H1 (cell line): ENCODE results near the gene MCM3AP. TPM values are rescaled to one million over a fixed set of nuclear protein-coding genes. Genes with fewer than 3 reads are reported as not detected.

Source experiments
- CTCF ChIA-PET: fragments of 300-600 bp; sonication (Branson Sonifier 250); formaldehyde crosslinking; loops from one replicate; lab custom pipeline; 2021; ENCODE audit not compliant: partially characterized antibody; lab: Charles Lee
- POLR2A ChIA-PET: fragments of 300-600 bp; sonication (Branson Sonifier 250); formaldehyde crosslinking; loops from one replicate; lab custom pipeline; 2021; ENCODE audit warnings: inconsistent platforms; ENCODE audit not compliant: partially characterized antibody; lab: Charles Lee
- DNase-seq, 2 experiments: peaks; one replicate each; pipeline versions ENCODE4 v3.0.0 to v3.0.0-alpha.2; 2010 to 2022; ENCODE audit warnings: low spot score in 2 of 2, low read depth in 1 of 2, mixed read lengths in 1 of 2
- FAIRE-seq: peaks from 2 replicates; lab custom pipeline; 2011; peaks lifted over from hg19 to GRCh38; lab: Jason Lieb, UNC
- H2AFZ ChIP-seq: 2 replicates; pipeline ENCODE4 v1.8.1; 2012; ENCODE audit warnings: low read length, inconsistent platforms
- H2AK5ac ChIP-seq: 2 replicates; pipeline ENCODE4 v1.6.1; 2013; ENCODE audit warnings: low read depth, low read length
- H2BK120ac ChIP-seq: replicated peaks from 2 replicates; pipeline ENCODE3; 2013; ENCODE audit warnings: low read depth, low read length, inconsistent platforms
- H2BK12ac ChIP-seq: 2 replicates; pipeline ENCODE4 v1.6.1; 2013; ENCODE audit warnings: low read depth, low read length
- H2BK15ac ChIP-seq: 2 replicates; pipeline ENCODE4 v1.6.1; 2013; ENCODE audit warnings: low read length
- H2BK20ac ChIP-seq: 2 replicates; pipeline ENCODE4 v1.6.1; 2013; ENCODE audit warnings: low read length
- H2BK5ac ChIP-seq: 2 replicates; pipeline ENCODE4 v1.6.1; 2013; ENCODE audit warnings: low read depth, low read length
- H3K14ac ChIP-seq: 2 replicates; pipeline ENCODE4 v1.6.1; 2013; ENCODE audit warnings: inconsistent platforms; ENCODE audit not compliant: insufficient read length
- H3K18ac ChIP-seq: 2 replicates; pipeline ENCODE4 v1.6.1; 2013; ENCODE audit warnings: low read length; ENCODE audit errors: extremely low read depth
- H3K23ac ChIP-seq: 2 replicates; pipeline ENCODE4 v1.6.1; 2013; ENCODE audit warnings: inconsistent platforms; ENCODE audit not compliant: insufficient read length
- H3K23me2 ChIP-seq: 2 replicates; pipeline ENCODE4 v1.6.1; 2013; ENCODE audit warnings: low read depth, low read length
- H3K27ac ChIP-seq: 2 replicates; pipeline ENCODE4 v1.6.1; 2011; ENCODE audit warnings: low read depth, low read length, inconsistent platforms
- H3K27me3 ChIP-seq, 4 experiments: replicated peaks in 1 of 4; 1 replicate in 1 of 4; 2 replicates in 3 of 4; pipeline versions ENCODE4 v1.6.1 to v1.8.1; 2011 to 2013; ENCODE audit warnings: low read length in 3 of 4, mild to moderate bottlenecking in 3 of 4, inconsistent platforms in 2 of 4, mixed read lengths in 2 of 4, moderate library complexity in 1 of 4; ENCODE audit not compliant: control insufficient read depth in 3 of 4, insufficient read depth in 3 of 4; ENCODE audit errors: extremely low read depth in 1 of 4
- H3K36me3 ChIP-seq, 4 experiments: 2 replicates each; pipeline versions ENCODE4 v1.6.1 to v1.8.1; 2011 to 2013; ENCODE audit warnings: mild to moderate bottlenecking in 4 of 4, low read length in 3 of 4, moderate library complexity in 2 of 4, control low read depth in 1 of 4, inconsistent platforms in 1 of 4; ENCODE audit not compliant: insufficient read depth in 4 of 4, control insufficient read depth in 2 of 4
- H3K4ac ChIP-seq: replicated peaks from 2 replicates; pipeline ENCODE3; 2013; ENCODE audit warnings: low read length, low read depth, mixed read lengths, inconsistent platforms; ENCODE audit not compliant: insufficient read length
- H3K4me1 ChIP-seq, 4 experiments: replicated peaks in 1 of 4; 1 replicate in 1 of 4; 2 replicates in 3 of 4; pipeline versions ENCODE4 v1.6.1 to v1.8.1; 2011 to 2013; ENCODE audit warnings: low read length in 3 of 4, inconsistent platforms in 2 of 4, mixed read lengths in 1 of 4; ENCODE audit not compliant: insufficient read depth in 4 of 4, control insufficient read depth in 3 of 4
- H3K4me2 ChIP-seq, 2 experiments: 2 replicates each; pipeline versions ENCODE4 v1.6.1 to v1.8.1; 2011 to 2013; ENCODE audit warnings: low read depth in 2 of 2, low read length in 2 of 2, control low read depth in 1 of 2, inconsistent platforms in 1 of 2, mild to moderate bottlenecking in 1 of 2; ENCODE audit not compliant: insufficient read depth in 1 of 2
- H3K4me3 ChIP-seq, 4 experiments: fragments of 200-600, 300-600 bp in 1 of 4; sonication (generic), shearing (Covaris generic), sonication (Bioruptor Twin) in 1 of 4; 2 replicates each; pipeline versions ENCODE4 v1.5.1 to v1.8.1; 2011 to 2016; ENCODE audit warnings: low read length in 4 of 4, low read depth in 3 of 4, control low read depth in 2 of 4, inconsistent platforms in 2 of 4, mild to moderate bottlenecking in 2 of 4, mixed read lengths in 1 of 4, moderate library complexity in 1 of 4; ENCODE audit not compliant: insufficient read depth in 2 of 4; ENCODE audit errors: extremely low read depth in 1 of 4
- H3K56ac ChIP-seq: replicated peaks from 2 replicates; pipeline ENCODE3; 2013; ENCODE audit warnings: low read depth, mild to moderate bottlenecking, mixed read lengths, low read length, inconsistent platforms; ENCODE audit not compliant: insufficient read length
- H3K79me1 ChIP-seq: 2 replicates; pipeline ENCODE4 v1.6.1; 2013; ENCODE audit warnings: low read depth, low read length, control low read depth
- H3K79me2 ChIP-seq, 2 experiments: 2 replicates each; pipeline versions ENCODE4 v1.6.1 to v1.8.1; 2012 to 2013; ENCODE audit warnings: low read length in 2 of 2, mild to moderate bottlenecking in 2 of 2, inconsistent platforms in 1 of 2; ENCODE audit not compliant: insufficient read depth in 2 of 2, control insufficient read depth in 1 of 2
- H3K9ac ChIP-seq, 4 experiments: replicated peaks in 1 of 4; 1 replicate in 1 of 4; 2 replicates in 3 of 4; pipeline versions ENCODE4 v1.6.1 to v1.8.1; 2011 to 2013; ENCODE audit warnings: low read depth in 3 of 4, low read length in 3 of 4, control low read depth in 2 of 4, mild to moderate bottlenecking in 2 of 4, moderate library complexity in 2 of 4, inconsistent platforms in 1 of 4; ENCODE audit errors: extremely low read depth in 1 of 4
- H3K9me3 ChIP-seq, 2 experiments: 2 replicates each; pipeline versions ENCODE4 v1.6.1 to v1.8.1; 2012 to 2013; ENCODE audit warnings: mild to moderate bottlenecking in 2 of 2, moderate library complexity in 2 of 2, control low read depth in 1 of 2, inconsistent platforms in 1 of 2, low read depth in 1 of 2, low read length in 1 of 2, mixed read lengths in 1 of 2; ENCODE audit not compliant: insufficient read depth in 2 of 2
- H4K20me1 ChIP-seq, 2 experiments: replicated peaks in 1 of 2; 2 replicates each; pipeline versions ENCODE3 to v1.8.1; 2011 to 2013; ENCODE audit warnings: inconsistent platforms in 2 of 2, low read length in 2 of 2, mild to moderate bottlenecking in 1 of 2; ENCODE audit not compliant: insufficient read depth in 2 of 2, control insufficient read depth in 1 of 2
- H4K5ac ChIP-seq: 2 replicates; pipeline ENCODE4 v1.6.1; 2013; ENCODE audit warnings: low read length, low read depth, mixed read lengths, inconsistent platforms; ENCODE audit not compliant: insufficient read length
- H4K8ac ChIP-seq: 2 replicates; pipeline ENCODE4 v1.8.0; 2013; ENCODE audit warnings: mild to moderate bottlenecking, moderate library complexity, low read length, inconsistent platforms; ENCODE audit not compliant: insufficient read depth; ENCODE audit errors: extremely low read depth
- H4K91ac ChIP-seq: replicated peaks from 2 replicates; pipeline ENCODE3; 2013; ENCODE audit warnings: low read length, mixed read lengths, inconsistent platforms; ENCODE audit not compliant: insufficient read length
- ASH2L ChIP-seq: fragments of 200-600, 300-600 bp; sonication (generic); IDR thresholded peaks from one replicate; pipeline ENCODE4 v1.7.1; 2017; ENCODE audit warnings: low read length
- CHD2 ChIP-seq: IDR thresholded peaks from 2 replicates; pipeline ENCODE4 v1.6.1; 2012; ENCODE audit warnings: low read length, improper control_type of control experiment
- CTCF ChIP-seq, 3 experiments: IDR thresholded peaks; 1 replicate in 2 of 3; 2 replicates in 1 of 3; pipeline versions ENCODE4 v1.5.1 to v1.6.1; 2011; ENCODE audit warnings: low read length in 3 of 3, mild to moderate bottlenecking in 3 of 3, inconsistent platforms in 2 of 3, low read depth in 1 of 3, moderate library complexity in 1 of 3; ENCODE audit not compliant: insufficient read depth in 1 of 3; ENCODE audit errors: control extremely low read depth in 1 of 3
- HDAC2 ChIP-seq, 2 experiments: fragments of 300-600 bp in 1 of 2; sonication (generic) in 1 of 2; IDR thresholded peaks; 2 replicates each; pipeline ENCODE4 v1.6.1; 2011 to 2012; ENCODE audit warnings: low read depth in 2 of 2, low read length in 2 of 2, mild to moderate bottlenecking in 2 of 2, moderate library complexity in 2 of 2, borderline replicate concordance in 1 of 2, inconsistent platforms in 1 of 2
- MAX ChIP-seq: IDR thresholded peaks from 2 replicates; pipeline ENCODE4 v1.6.1; 2012; ENCODE audit warnings: inconsistent platforms
- SAP30 ChIP-seq: fragments of 300-600 bp; sonication (generic); IDR thresholded peaks from 2 replicates; pipeline ENCODE4 v1.7.1; 2012; ENCODE audit warnings: low read length, moderate library complexity, mild to moderate bottlenecking, inconsistent platforms; ENCODE audit not compliant: insufficient read depth, insufficient replicate concordance
- SRF ChIP-seq: IDR thresholded peaks from 2 replicates; pipeline ENCODE4 v1.6.1; 2011; ENCODE audit warnings: mild to moderate bottlenecking, low read depth, low read length, moderate library complexity
- WGBS, 2 experiments: shearing (Covaris generic) in 1 of 2; methylation state at CpG; one replicate each; pipeline versions ENCODE4 v1.1.6 to v1.1.7; 2013 to 2015; ENCODE audit warnings: low lambda C conversion rate in 2 of 2, mixed read lengths in 2 of 2, inconsistent platforms in 1 of 2, low coverage in 1 of 2, missing lambda C conversion rate in 1 of 2; ENCODE audit not compliant: insufficient replicate concordance in 2 of 2, insufficient coverage in 1 of 2, insufficient read length in 1 of 2; ENCODE audit errors: extremely low coverage in 1 of 2, missing lambda C conversion rate in 1 of 2; 5-methylcytosine and 5-hydroxymethylcytosine counted together
- polyA plus RNA-seq, 7 experiments: library from polyadenylated mRNA; depleted of rRNA in 3 of 7; stranded (reverse) in 5 of 7; unstranded in 2 of 7; fragments of >200 nt in 5 of 7; fragments of 200-250 nt in 2 of 7; gene quantifications; 1 replicate in 5 of 7; 2 replicates in 1 of 7; 4 replicates in 1 of 7; pipeline versions ENCODE4 v1.2.1 to v1.2.3, GENCODE V29; 2011 to 2013; ENCODE audit warnings: missing spikeins in 2 of 7, mixed read lengths in 2 of 7
- total RNA-seq: library from RNA; stranded (reverse); fragmentation: NEBNext Ultra II Directional; extraction: Animal tissue kit (Norgen Biotek cat#: 25700); gene quantifications from 2 replicates; pipeline ENCODE4 v1.2.1, GENCODE V29; 2021

Gene MCM3AP
- total and polyA plus RNA-seq, 2 of the 8 experiments (the other 6 are each of a cell fraction or from before 2014, with no cell fraction given), result 37.2 to 119 TPM

DNA sequence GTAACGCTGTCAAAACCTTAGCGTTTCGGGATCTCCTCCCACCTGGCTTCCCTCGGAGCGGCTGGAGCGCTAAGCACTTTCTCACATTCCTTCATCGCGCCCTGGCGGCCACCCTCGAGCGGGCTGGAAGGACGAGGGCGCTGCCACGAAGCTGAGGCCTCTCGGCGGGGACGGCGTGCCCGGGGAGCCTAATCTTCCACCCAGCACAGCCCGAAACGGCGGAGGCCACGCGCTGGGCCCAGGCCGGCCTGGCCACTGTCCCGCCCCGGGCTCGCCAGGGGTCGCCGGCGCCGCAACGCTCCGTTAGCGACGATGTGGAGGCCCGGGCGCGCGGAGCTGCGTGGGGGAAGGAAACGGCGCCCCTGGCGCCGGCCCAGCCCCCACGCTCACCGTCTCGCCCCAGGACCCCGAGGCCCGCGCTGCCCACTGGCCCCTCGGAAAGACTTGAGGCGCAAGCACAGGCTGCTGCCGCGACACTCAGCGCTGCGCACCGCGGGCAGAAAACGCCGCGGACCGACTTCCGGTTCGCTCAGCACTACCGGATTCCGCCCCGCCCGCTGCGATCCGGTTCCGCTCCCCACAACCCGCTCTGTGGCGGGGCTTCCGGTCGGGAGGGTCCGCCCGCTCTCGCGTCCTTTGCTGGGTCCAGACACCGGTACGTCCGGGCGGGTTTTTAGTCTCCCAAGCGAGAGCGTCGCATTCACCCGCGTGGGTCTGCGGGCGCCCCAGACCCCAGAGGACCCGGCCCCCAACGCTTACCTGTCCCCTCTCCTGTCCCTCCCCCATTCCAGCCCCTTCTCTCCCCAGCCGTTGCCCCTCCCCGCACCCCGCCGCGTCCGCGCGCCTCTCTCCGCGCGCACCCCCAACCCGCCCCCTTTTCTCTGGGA, 593 bp upstream of the MCM3AP start, which contains the start of gene YBEY:
YBEY (plus strand) TSS at position 582 of the 887 bp plus-strand sequence. CDS start 572 bp downstream, outside the sequence.
- Histone ChIP-seq H3K18ac (peak within 1 kb of the TSS; percentile 44), H3K9ac (peak within 1 kb of the TSS; percentile 60 to 85 (median 76)), H2BK120ac (peak within 1 kb of the TSS; percentile 24), H3K4me3 (peak within 1 kb of the TSS; percentile 55 to 90 (median 74)), H3K36me3 (peaks cover 0 to 25% (median 6%) of the 10 kb centered on the region in 4 experiments; a peak in 5 of 8 replicates), H2BK15ac (no peak within 1 kb of the TSS), H3K79me2 (peaks cover 14 to 48% of the 10 kb centered on the region in 2 experiments), H3K14ac (no peak within 1 kb of the TSS), H3K4me2 (peak within 1 kb of the TSS; percentile 62 to 71), H2BK5ac (peak within 1 kb of the TSS; percentile 71; the same call in 1 of the 2 replicates), H3K23me2 (peaks cover 4% of the 10 kb centered on the region), H3K4ac (peak within 1 kb of the TSS; percentile 27), H4K91ac (no peak within 1 kb of the TSS), H2BK20ac (no peak within 1 kb of the TSS), H2AK5ac (no peak within 1 kb of the TSS), H3K56ac (peak within 1 kb of the TSS; percentile 79), H3K23ac (no peak within 1 kb of the TSS), H3K9me3 (no peaks in the 10 kb centered on the region), H3K4me1 (peaks cover 3 to 9% (median 4%) of the 10 kb centered on the region in 4 experiments; a peak in 5 of 7 replicates), H2AFZ (no peak within 1 kb of the TSS), H4K5ac (peak within 1 kb of the TSS; percentile 82), H4K8ac (peak within 1 kb of the TSS; percentile 95), H2BK12ac (no peak within 1 kb of the TSS), H3K79me1 (peaks cover 11% of the 10 kb centered on the region), H3K27me3 (no peaks in the 10 kb centered on the region), H4K20me1 (peaks cover 7 to 15% of the 10 kb centered on the region in 2 experiments), H3K27ac (peak within 1 kb of the TSS; percentile 82)
- FAIRE-seq (no peak), DNase-seq (peak; percentile 72 to 91)
- ChIA-PET CTCF (interaction anchor here (1.2 to 2.6 kb wide), 3 partner anchors 20 to 43 kb away, joined by 3 to 9 read pairs (median 4); a partner anchor contains a TSS), POLR2A (interaction anchor here (1.0 to 2.2 kb wide), 8 partner anchors 9 to 40 kb away, joined by 3 to 6 read pairs (median 5); partner anchors contain the start of genes C21orf58 and PCNT)
- WGBS, 2 experiments, result 1% methylated on average over 18 of the region's 105 CpGs; no CpG with 5 or more reads in 1 of the 2 experiments
- peak in 1 of 2 experiments; percentile 94; a peak in 2 of 4 replicates for TF ChIP-seq HDAC2 (IDR thresholded peaks at IDR 0.05; ENCODE audit: borderline replicate concordance in 1 of 2, low read depth in 2 of 2, low read length in 2 of 2)
- TF ChIP-seq CHD2, result peak; percentile 83
- 0 out of 2 replicates have a peak, but pooled peaks have one; percentile 25 for TF ChIP-seq SRF
- TF ChIP-seq CTCF (IDR thresholded peaks at IDR 0.05; ENCODE audit: control extremely low read depth in 1 of 3, insufficient read depth in 1 of 3, low read depth in 1 of 3, low read length in 3 of 3), result peak; percentile 6 to 15 (median 13); a peak in 3 of 4 replicates
- TF ChIP-seq ASH2L, result peak; percentile 65
- TF ChIP-seq SAP30, result peak; percentile 68
- TF ChIP-seq MAX, result peak; percentile 31
